Measurements from ENCODE around the gene KCNN4.

Gene KCNN4

DNA sequence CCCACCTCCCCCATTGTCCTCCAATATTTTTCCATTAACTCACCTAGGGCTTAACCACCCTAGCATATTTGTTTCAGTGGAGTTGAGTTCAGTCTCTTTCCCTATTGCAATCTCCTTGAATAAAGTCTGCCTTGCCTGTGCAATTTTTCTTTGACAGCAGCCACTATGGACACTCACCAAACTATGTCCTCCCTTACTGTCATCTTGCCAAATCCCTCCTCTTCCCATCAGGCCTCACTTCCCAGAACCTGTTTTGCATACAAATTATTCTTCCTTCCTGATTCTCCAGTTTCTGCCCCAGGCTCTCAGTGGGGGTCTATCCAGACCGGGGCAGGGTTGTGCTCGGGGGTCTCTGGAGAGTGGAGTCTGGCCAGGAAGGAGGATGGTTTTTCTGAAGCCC lies 23.7 kb upstream of the KCNN4 start:
- Histone ChIP-seq H3K27ac (no peak overlapping the region), H3K4me3 (ENCODE audit: low read depth, low read length) (no peak overlapping the region), H3K9ac (no peak overlapping the region), H3K79me2 (no peaks in the 10 kb centered on the region), H3K4me2 (ENCODE audit: low read length) (no peak overlapping the region), H3K27me3 (ENCODE audit: control insufficient read depth, insufficient read depth, low read length) (no peaks in the 10 kb centered on the region), H3K36me3 (ENCODE audit: control insufficient read depth, insufficient read depth, low read length) (no peaks in the 10 kb centered on the region), H2AFZ (no peak overlapping the region), H3K9me3 (ENCODE audit: control insufficient read depth, low read length) (no peaks in the 10 kb centered on the region), H3K4me1 (no peaks in the 10 kb centered on the region)
- TF ChIP-seq, protein P1, sequence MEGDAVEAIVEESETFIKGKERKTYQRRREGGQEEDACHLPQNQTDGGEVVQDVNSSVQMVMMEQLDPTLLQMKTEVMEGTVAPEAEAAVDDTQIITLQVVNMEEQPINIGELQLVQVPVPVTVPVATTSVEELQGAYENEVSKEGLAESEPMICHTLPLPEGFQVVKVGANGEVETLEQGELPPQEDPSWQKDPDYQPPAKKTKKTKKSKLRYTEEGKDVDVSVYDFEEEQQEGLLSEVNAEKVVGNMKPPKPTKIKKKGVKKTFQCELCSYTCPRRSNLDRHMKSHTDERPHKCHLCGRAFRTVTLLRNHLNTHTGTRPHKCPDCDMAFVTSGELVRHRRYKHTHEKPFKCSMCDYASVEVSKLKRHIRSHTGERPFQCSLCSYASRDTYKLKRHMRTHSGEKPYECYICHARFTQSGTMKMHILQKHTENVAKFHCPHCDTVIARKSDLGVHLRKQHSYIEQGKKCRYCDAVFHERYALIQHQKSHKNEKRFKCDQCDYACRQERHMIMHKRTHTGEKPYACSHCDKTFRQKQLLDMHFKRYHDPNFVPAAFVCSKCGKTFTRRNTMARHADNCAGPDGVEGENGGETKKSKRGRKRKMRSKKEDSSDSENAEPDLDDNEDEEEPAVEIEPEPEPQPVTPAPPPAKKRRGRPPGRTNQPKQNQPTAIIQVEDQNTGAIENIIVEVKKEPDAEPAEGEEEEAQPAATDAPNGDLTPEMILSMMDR (IDR thresholded peaks at IDR 0.05): no peak

- Histone ChIP-seq H3K9me3 (ENCODE audit: control insufficient read depth, low read length) (no peaks in the 10 kb centered on the region), H3K27ac (no peak within 1 kb of the TSS), H3K4me2 (ENCODE audit: low read length) (no peak within 1 kb of the TSS), H3K79me2 (no peaks in the 10 kb centered on the region), H3K4me1 (no peaks in the 10 kb centered on the region), H3K36me3 (ENCODE audit: control insufficient read depth, insufficient read depth, low read length) (no peaks in the 10 kb centered on the region), H2AFZ (no peak within 1 kb of the TSS), H3K27me3 (ENCODE audit: control insufficient read depth, insufficient read depth, low read length) (no peaks in the 10 kb centered on the region), H3K9ac (no peak within 1 kb of the TSS), H3K4me3 (ENCODE audit: low read depth, low read length) (no peak within 1 kb of the TSS)
- TF ChIP-seq, protein P1 (IDR thresholded peaks at IDR 0.05): no peak
These were observed 21.6 kb upstream of the KCNN4 start, which contains the start of gene LYPD5 for GRCh38 chr19:43802216-43802951. LYPD5 (minus strand) TSS chr19:43802447; CDS start chr19:43802380, 67 bp downstream.

DNA sequence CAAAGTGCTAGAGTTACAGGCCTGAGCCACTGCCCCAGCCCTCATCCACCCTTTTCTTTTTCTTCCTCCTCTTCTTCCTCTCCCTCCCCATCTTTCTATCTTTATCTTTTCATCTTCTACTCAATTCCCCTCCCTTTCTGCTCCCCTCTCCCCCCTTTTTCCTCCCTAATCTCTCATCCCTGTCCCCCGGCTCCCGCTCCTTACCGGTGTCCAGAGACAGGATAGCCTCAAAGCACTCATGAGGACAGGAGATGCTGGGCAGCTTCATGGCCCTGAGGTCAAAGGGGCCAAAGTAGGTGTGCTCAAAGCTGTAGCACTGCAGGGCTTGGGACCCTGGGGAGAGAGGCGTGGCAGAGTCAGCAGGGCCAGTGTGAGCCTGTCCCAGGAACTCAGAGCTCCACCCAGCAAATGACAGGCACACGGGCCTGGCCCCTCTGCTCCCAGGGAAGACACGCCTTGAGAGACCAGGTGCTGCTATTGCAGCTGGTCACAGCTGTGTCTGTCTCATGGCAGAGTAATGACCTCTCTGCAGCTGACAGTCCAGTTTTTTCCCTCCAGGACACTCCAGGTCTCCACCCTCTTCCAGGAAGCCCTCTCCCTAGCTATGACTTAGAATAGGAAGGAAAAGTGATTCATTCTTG lies 18.8 kb upstream of the KCNN4 start:
- H3K9ac ChIP-seq: no peak overlapping the region
- H3K36me3 ChIP-seq (ENCODE audit: control insufficient read depth, insufficient read depth, low read length): no peaks in the 10 kb centered on the region
- no peaks in the 10 kb centered on the region for H3K79me2 ChIP-seq
- H3K4me3 ChIP-seq (ENCODE audit: low read depth, low read length): no peak overlapping the region
- H3K4me2 ChIP-seq (ENCODE audit: low read length): no peak overlapping the region
- H2AFZ ChIP-seq: peak overlapping the region; percentile 29
- no peak overlapping the region for H3K27ac ChIP-seq
- no peaks in the 10 kb centered on the region for H3K9me3 ChIP-seq (ENCODE audit: control insufficient read depth, low read length)
- TF ChIP-seq, protein P1 (IDR thresholded peaks at IDR 0.05): no peak
- H3K27me3 ChIP-seq (ENCODE audit: control insufficient read depth, insufficient read depth, low read length): no peaks in the 10 kb centered on the region
- no peaks in the 10 kb centered on the region for H3K4me1 ChIP-seq

- H3K4me3 ChIP-seq (ENCODE audit: low read depth, low read length): peak overlapping the region; percentile 27
- no peak overlapping the region for H3K27ac ChIP-seq
- H3K9me3 ChIP-seq (ENCODE audit: control insufficient read depth, low read length): no peaks in the 10 kb centered on the region
- TF ChIP-seq, protein P1 (IDR thresholded peaks at IDR 0.05): no peak
- H3K27me3 ChIP-seq (ENCODE audit: control insufficient read depth, insufficient read depth, low read length): no peaks in the 10 kb centered on the region
- H3K79me2 ChIP-seq: no peaks in the 10 kb centered on the region
- no peaks in the 10 kb centered on the region for H3K4me1 ChIP-seq
- H3K36me3 ChIP-seq (ENCODE audit: control insufficient read depth, insufficient read depth, low read length): no peaks in the 10 kb centered on the region
- no peak overlapping the region for H3K9ac ChIP-seq
- peak overlapping the region; percentile 48 for H3K4me2 ChIP-seq (ENCODE audit: low read length)
- H2AFZ ChIP-seq: peak overlapping the region; percentile 87
These were observed 18.0 kb upstream of the KCNN4 start for GRCh38 chr19:43798546-43799409.

Data from parathyroid adenoma (tissue), 2 donors.